Measurements from ENCODE around the gene SPTBN5.

SPTBN5 gene

DNA sequence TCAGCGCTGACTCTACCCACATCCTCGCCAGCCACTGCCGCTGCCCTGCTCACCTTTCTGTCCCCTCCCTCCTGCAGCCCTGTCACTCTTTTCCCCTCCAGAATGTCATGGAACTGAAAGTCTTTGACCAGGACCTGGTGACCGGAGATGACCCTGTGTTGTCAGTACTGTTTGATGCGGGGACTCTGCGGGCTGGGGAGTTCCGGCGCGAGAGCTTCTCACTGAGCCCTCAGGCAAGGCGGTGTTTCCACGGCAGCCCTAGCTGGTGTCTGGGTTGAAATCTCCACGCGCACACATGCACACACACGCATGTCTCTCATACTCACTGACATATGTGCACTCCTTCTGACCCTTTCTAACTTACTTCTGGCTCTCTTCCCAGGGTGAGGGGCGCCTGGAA, 53.2 kb downstream of the SPTBN5 start:
- no peak for DNase-seq

GRCh38 chr15:41839781-41840491, 53.9 kb downstream of the SPTBN5 start:
- DNase-seq = no peak

GRCh38 chr15:41838400-41838897, 55.4 kb downstream of the SPTBN5 start, which contains the start of gene PLA2G4B:
Gene PLA2G4B (plus strand): TSS chr15:41838847. CDS start chr15:41838914, 67 bp downstream.
- DNase-seq = no peak

DNA sequence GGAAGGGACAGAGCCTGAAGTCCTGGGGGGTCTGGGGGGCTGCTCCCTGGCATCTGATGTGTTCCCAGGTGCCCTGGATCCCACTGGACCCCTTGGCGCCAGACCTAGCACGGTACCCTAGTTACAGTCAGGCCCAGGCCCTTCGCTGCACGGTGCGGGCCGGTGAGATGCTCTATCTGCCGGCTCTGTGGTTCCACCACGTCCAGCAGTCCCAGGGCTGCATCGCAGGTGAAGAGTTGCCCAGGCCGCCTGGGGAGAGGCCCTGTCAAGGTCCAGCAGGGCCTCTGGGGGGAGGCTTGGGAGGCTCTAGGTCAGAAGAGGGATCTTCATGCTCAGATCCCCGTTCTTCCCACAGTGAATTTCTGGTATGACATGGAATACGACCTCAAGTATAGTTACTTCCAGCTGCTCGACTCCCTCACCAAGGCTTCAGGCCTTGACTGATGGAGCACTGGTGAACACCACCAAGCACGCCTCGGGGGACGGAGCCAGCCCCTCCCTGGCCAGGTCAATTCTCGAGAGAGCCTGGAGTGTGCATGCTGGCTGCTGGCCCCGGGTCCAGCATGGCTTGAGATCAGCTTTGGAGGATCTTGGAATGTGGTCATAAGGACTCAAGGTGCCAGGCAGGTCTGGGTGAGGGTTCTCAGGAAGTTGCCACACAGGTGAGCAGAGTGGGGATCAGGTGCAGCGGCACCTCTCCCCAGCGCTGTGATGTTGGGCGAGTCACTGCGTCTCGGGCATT, 57.0 kb downstream of the SPTBN5 start:
- no peak for DNase-seq

GRCh38 chr15:41836073-41836472, 57.8 kb downstream of the SPTBN5 start:
- no peak for DNase-seq

- DNase-seq = no peak
These were observed 59.8 kb downstream of the SPTBN5 start for GRCh38 chr15:41834096-41834495.

DNA sequence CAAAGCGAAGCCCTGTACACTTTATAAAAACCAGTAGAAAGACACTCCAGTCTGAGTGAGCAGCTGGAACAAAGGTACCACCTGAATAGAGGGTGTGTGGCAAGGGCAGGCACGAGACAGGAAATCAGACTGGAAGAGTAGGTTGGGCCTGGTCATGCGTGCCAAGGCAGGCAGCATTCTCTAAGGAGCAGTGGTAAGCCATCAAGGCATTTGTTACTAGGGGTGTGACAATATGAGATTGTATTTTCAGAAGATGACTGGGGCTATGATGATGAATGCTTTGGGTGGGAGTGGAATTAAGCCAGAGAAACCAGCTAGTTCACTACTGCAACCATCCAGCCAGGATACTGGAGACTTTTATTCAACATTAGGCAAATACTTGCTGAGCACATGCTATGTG, 61.0 kb downstream of the SPTBN5 start:
- peak; percentile 22 for DNase-seq

DNA sequence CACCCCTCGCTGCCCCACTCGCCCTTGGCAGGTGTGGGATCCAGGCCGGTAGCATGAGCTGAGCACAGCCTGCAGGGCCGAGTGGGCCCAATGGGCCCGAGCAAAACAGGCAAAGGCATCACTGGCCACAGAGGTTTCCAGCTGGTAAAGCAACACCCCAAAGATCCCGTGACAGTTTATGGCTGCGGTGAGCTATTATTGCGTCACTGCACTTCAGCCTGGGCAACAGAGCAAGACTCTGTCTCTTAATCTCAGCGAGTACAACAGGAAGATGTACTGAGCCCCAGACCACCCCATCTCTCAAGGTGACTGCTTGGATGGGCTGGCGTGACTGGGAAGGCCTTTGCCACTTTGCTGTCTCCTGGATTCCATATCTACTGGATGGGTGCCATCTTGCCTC, 61.6 kb downstream of the SPTBN5 start:
- no peak for DNase-seq

DNA sequence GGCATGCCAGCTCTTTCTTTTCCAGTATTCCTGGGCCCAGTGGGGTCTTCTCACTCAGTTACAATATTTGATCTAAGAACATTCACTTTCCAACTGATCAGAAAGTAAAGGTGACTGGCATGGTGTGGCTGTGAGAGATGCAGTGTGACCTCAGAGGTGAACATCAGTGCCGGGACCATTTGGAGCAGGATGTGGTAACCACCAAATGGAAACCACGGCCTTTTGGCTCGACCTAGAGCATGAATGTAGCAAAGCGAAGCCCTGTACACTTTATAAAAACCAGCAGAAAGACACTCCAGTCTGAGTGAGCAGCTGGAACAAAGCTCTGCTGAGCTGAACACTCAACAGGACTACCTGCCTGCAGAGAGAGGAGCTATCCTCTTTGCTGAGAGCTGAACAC, 62.6 kb downstream of the SPTBN5 start:
- peak; percentile 62 for DNase-seq

DNA sequence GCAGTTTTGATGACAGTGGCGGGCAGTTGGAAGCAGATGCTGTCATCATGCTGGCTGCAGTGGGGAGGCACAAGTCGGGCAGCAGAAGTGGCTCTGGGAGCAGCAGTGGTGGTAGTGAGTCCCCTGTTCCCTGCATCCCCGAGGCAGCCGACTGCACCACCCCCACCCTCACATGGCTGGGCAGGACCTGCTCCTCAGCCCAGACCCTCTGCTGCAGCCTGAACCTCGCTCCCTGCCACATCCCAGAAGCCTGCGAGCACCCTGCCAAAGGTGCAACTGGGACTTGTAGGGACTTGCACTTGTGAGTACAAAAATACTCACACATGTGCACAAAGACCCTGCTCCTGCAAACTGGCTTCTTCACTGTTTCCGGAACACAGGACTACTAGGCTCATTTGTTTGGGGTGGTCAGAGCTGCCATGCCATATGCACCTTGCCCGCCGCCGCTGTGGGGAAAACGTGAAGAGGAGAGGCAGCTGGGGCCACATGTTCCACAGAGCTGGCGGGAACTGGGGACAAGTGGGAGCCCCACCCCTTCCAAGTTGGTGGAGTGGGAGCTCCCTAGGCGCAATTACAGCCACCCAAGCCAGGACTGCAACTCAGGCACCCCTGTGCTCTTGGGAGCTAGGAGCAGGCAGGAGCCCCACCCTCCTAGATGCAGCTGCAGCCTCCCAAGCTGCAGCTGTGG, 63.8 kb downstream of the SPTBN5 start:
- no peak for DNase-seq

GRCh38 chr15:41828807-41829141, 65.1 kb downstream of the SPTBN5 start:
- no peak for DNase-seq

DNA sequence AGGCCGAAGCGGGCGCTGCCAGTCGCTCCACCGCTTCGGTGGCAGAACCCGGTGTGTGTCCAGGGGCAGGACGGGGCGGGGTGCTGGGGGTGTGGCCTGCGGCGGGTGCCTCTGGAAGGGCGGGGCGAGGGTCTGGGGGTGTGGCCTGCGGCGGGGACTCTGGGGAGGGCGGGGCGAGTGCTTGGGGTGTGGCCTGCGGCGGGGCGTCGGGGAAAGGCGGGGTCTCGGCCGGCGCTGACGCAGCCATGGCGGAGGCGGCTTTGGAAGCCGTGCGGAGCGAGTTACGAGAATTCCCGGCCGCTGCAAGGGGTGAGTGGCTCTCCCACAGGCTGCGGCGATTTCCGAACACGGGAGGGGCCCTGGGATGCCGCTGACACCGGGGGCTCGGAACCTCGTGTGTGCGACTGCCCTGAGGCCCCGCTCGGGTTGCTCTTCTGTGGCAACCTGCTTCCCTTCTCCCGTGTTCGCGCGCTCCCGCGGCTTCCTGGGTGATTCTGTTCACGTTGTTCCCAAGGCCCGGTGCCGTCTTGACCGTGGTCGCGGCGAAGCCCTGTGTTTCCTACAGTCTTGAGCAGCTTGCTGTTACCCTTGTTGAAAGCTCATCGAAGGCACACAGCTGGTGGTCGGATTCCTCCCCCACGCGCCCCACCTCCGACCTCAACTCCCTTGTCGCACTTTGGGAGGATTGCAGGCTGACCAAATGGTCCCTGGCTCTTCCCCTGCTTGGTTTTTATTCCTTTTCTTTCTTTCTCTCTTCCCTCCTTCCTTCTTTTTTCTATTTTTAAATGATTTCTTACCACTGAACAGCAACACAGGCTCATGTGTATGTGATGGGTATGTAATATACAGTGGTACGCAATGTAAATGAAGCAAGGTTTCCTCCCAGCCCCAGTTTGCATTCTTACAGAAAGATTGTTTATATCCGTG, 65.7 kb downstream of the SPTBN5 start, which contains the start of gene JMJD7:
Gene JMJD7 (plus strand): TSS at position 213 of the 927 bp plus-strand sequence. CDS start 33 bp downstream, at position 246.
- peak; percentile 98 for DNase-seq

- DNase-seq = peak; percentile 37
These were observed 66.5 kb downstream of the SPTBN5 start for GRCh38 chr15:41827290-41827879.

- DNase-seq = no peak
These were observed 68.0 kb downstream of the SPTBN5 start for GRCh38 chr15:41825572-41826535.

- DNase-seq = no peak
These were observed 68.7 kb downstream of the SPTBN5 start for GRCh38 chr15:41825145-41825544.

- DNase-seq = no peak
These were observed 69.6 kb downstream of the SPTBN5 start for GRCh38 chr15:41824062-41824745.

- DNase-seq = no peak
These were observed 70.4 kb downstream of the SPTBN5 start for GRCh38 chr15:41823502-41823901.

DNA sequence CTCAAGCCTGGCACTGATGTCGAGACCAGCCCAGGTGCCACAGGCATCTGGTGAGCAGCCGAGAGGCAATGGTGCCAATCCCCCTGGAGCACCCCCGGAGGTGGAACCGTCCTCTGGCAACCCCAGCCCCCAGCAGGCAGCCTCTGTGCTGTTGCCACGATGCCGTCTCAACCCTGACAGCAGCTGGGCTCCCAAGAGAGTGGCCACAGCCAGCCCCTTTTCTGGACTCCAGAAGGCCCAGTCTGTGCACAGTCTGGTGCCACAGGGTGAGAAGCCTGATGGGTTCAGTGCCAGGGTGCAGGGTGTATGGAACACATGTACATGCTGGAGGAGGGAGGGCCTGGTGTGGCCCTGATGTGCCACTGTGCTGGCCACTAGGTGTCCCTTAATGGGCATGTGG, 70.9 kb downstream of the SPTBN5 start:
- no peak for DNase-seq

- no peak for DNase-seq
These were observed 71.4 kb downstream of the SPTBN5 start for GRCh38 chr15:41822471-41822870.

GRCh38 chr15:41821831-41822230, 72.0 kb downstream of the SPTBN5 start:
- no peak for DNase-seq

Data from stimulated activated CD4-positive, alpha-beta T cell treated with anti-CD3 and anti-CD28 coated beads, Interleukin-15, amount 100 ng/mL, for 24 hours (primary cell).